AG09319 (cell line): ENCODE results near the gene ANKRD34B.

Experiments used
- DNase-seq: peaks from one replicate; pipeline ENCODE4 v3.0.0-alpha.2; 2010; ENCODE audit warnings: low read depth; ENCODE audit errors: extremely low read depth
- CTCF ChIP-seq: IDR thresholded peaks from 2 replicates; pipeline ENCODE4 v1.5.1; 2011; ENCODE audit warnings: low read depth, mild to moderate bottlenecking, inconsistent platforms, low read length, moderate library complexity

Gene ANKRD34B

GRCh38 chr5:80607343-80607742 lies 37.3 kb upstream of the ANKRD34B start:
- no peak for DNase-seq
- no peak for TF ChIP-seq CTCF

GRCh38 chr5:80600943-80601693 lies 31.0 kb upstream of the ANKRD34B start:
- no peak for DNase-seq

GRCh38 chr5:80597500-80597899 lies 27.4 kb upstream of the ANKRD34B start:
- TF ChIP-seq CTCF: no peak

More at GRCh38 chr5:80600943-80601693, 31.0 kb upstream of the ANKRD34B start:
- TF ChIP-seq CTCF: no peak

GRCh38 chr5:80594810-80595209 lies 24.7 kb upstream of the ANKRD34B start:
- no peak for TF ChIP-seq CTCF
- no peak for DNase-seq

More at GRCh38 chr5:80597500-80597899, 27.4 kb upstream of the ANKRD34B start:
- DNase-seq: no peak

- TF ChIP-seq CTCF: no peak
- no peak for DNase-seq
Measured at GRCh38 chr5:80592761-80593160, 22.7 kb upstream of the ANKRD34B start.

- DNase-seq: no peak
- TF ChIP-seq CTCF: no peak
Measured at GRCh38 chr5:80592105-80592504, 22.0 kb upstream of the ANKRD34B start.

- TF ChIP-seq CTCF: no peak
- no peak for DNase-seq
Measured at GRCh38 chr5:80591352-80591751, 21.3 kb upstream of the ANKRD34B start.
